Caco-2 (cell line): Measurements from ENCODE around the gene MAB21L3. TPM values are rescaled to one million over a fixed set of nuclear protein-coding genes. Genes with fewer than 3 reads are reported as not detected.

Experiments
- BruUV-seq: library from RNA; stranded (reverse); fragments of 400-500 nt; replicated peaks from 2 replicates; lab custom pipeline; 2021; lab: Mats Ljungman, UMichigan
- CTCF ChIA-PET: fragments of 300-600 bp; sonication (Branson Sonifier 250); formaldehyde crosslinking; loops from one replicate; lab custom pipeline; 2022; ENCODE audit warnings: antibody characterized with exemption; lab: Charles Lee
- POLR2A ChIA-PET: fragments of 300-600 bp; sonication (Branson Sonifier 250); formaldehyde crosslinking; loops from one replicate; lab custom pipeline; 2022; ENCODE audit warnings: antibody characterized with exemption; lab: Charles Lee
- DNase-seq, 2 experiments: peaks; one replicate each; pipeline versions ENCODE4 v3.0.0 to v3.0.0-alpha.2; 2020 to 2022
- H3K27me3 ChIP-seq: replicated peaks from 2 replicates; pipeline ENCODE4 v1.6.0; 2011; ENCODE audit warnings: low read length; ENCODE audit not compliant: control insufficient read depth, insufficient read depth
- H3K36me3 ChIP-seq: 2 replicates; pipeline ENCODE4 v1.5.1; 2011; ENCODE audit warnings: low read length; ENCODE audit not compliant: control insufficient read depth, insufficient read depth
- H3K4me1 ChIP-seq: fragments of 250-450 bp; sonication (Bioruptor Pico); 2 replicates; pipeline ENCODE4 v1.5.1; 2020; ENCODE audit warnings: mild to moderate bottlenecking
- H3K4me3 ChIP-seq: 2 replicates; pipeline ENCODE4 v1.5.1; 2011; ENCODE audit warnings: low read depth, mild to moderate bottlenecking, control low read depth, low read length
- H3K9me3 ChIP-seq: fragments of 250-450 bp; sonication (Bioruptor Pico); 2 replicates; pipeline ENCODE4 v1.5.1; 2020; ENCODE audit warnings: mild to moderate bottlenecking, moderate library complexity
- H3K27ac Mint-ChIP-seq: one replicate; pipeline ENCODE4 v1.8.0; 2022; ENCODE audit warnings: mixed read lengths; ENCODE audit not compliant: unreplicated experiment
- H3K27me3 Mint-ChIP-seq: one replicate; pipeline ENCODE4 v1.8.0; 2022; ENCODE audit warnings: mixed read lengths; ENCODE audit not compliant: insufficient read depth, unreplicated experiment
- H3K36me3 Mint-ChIP-seq: one replicate; pipeline ENCODE4 v1.8.0; 2022; ENCODE audit warnings: mild to moderate bottlenecking, mixed read lengths; ENCODE audit not compliant: insufficient read depth, unreplicated experiment
- H3K4me1 Mint-ChIP-seq: one replicate; pipeline ENCODE4 v1.8.0; 2022; ENCODE audit warnings: low read depth, mixed read lengths; ENCODE audit not compliant: unreplicated experiment
- H3K4me3 Mint-ChIP-seq: one replicate; pipeline ENCODE4 v1.8.0; 2022; ENCODE audit warnings: mild to moderate bottlenecking, moderate library complexity, mixed read lengths; ENCODE audit not compliant: unreplicated experiment
- H3K9me3 Mint-ChIP-seq: one replicate; pipeline ENCODE4 v1.8.0; 2022; ENCODE audit warnings: mixed read lengths; ENCODE audit not compliant: unreplicated experiment
- intact Hi-C: fragments of 100-400 bp; cut with micrococcal nuclease; formaldehyde crosslinking; loops from one replicate; pipeline ENCODE4 v1.10.0; 2022; ENCODE audit not compliant: unreplicated experiment
- total RNA-seq: library from RNA; stranded (reverse); gene quantifications from 2 replicates; pipeline ENCODE4 v1.2.3, GENCODE V29; 2022
- TF ChIP-seq, protein P1 (sequence below), 2 experiments: fragments of 200-600 bp in 1 of 2; IDR thresholded peaks; 1 replicate in 1 of 2; 2 replicates in 1 of 2; pipeline versions ENCODE4 v1.5.1 to v1.8.0; 2011 to 2022; ENCODE audit warnings: antibody characterized with exemption in 1 of 2, control low read depth in 1 of 2, inconsistent platforms in 1 of 2, low read depth in 1 of 2, low read length in 1 of 2, mild to moderate bottlenecking in 1 of 2, moderate library complexity in 1 of 2; ENCODE audit not compliant: insufficient read depth in 1 of 2, severe bottlenecking in 1 of 2, unreplicated experiment in 1 of 2

Gene MAB21L3
- total RNA-seq, 1 experiment from 2014 or later = 0.66 TPM

DNA sequence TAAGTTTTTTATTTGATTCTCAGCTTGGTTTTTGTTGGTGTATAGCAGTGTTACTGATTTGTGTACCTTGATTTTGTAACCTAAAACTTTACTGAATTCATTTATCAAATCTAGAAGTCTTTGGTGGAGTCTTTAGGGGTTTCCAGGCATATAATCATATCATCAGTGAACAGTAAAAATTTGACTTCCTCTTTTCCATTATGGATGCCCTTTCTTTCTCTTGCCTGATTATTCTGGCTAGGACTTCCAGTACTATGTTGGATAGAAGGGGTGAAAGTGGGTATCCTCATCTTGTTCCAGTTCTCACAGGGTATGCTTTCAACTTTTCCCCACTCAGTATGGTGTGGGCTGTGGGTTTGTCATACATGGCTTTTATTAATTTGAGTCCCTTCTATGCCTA, 23.6 kb upstream of the MAB21L3 start:
- TF ChIP-seq, protein P1, sequence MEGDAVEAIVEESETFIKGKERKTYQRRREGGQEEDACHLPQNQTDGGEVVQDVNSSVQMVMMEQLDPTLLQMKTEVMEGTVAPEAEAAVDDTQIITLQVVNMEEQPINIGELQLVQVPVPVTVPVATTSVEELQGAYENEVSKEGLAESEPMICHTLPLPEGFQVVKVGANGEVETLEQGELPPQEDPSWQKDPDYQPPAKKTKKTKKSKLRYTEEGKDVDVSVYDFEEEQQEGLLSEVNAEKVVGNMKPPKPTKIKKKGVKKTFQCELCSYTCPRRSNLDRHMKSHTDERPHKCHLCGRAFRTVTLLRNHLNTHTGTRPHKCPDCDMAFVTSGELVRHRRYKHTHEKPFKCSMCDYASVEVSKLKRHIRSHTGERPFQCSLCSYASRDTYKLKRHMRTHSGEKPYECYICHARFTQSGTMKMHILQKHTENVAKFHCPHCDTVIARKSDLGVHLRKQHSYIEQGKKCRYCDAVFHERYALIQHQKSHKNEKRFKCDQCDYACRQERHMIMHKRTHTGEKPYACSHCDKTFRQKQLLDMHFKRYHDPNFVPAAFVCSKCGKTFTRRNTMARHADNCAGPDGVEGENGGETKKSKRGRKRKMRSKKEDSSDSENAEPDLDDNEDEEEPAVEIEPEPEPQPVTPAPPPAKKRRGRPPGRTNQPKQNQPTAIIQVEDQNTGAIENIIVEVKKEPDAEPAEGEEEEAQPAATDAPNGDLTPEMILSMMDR (IDR thresholded peaks at IDR 0.05; ENCODE audit: insufficient read depth in 1 of 2, low read depth in 1 of 2, low read length in 1 of 2, severe bottlenecking in 1 of 2, unreplicated experiment in 1 of 2) = no peak
- DNase-seq = no peak
- no TSS peak for BruUV-seq
- Histone ChIP-seq H3K4me1 (no peaks in the 10 kb centered on the region), H3K9me3 (no peaks in the 10 kb centered on the region), H3K4me3 (no peak overlapping the region), H3K36me3 (no peaks in the 10 kb centered on the region), H3K27me3 (no peaks in the 10 kb centered on the region)
- Mint-ChIP-seq H3K27me3 (no peaks in the 10 kb centered on the region), H3K36me3 (no peaks in the 10 kb centered on the region), H3K27ac (no peak overlapping the region), H3K9me3 (peaks cover 23% of the 10 kb centered on the region), H3K4me3 (no peak overlapping the region), H3K4me1 (no peaks in the 10 kb centered on the region)
- ChIA-PET POLR2A (interaction anchor here (0.6 kb wide), 1 partner anchor 132 kb away, joined by 4 read pairs; no protein-coding TSS in a partner anchor), CTCF (no interaction called here)
- intact Hi-C loops = no loop called here

DNA sequence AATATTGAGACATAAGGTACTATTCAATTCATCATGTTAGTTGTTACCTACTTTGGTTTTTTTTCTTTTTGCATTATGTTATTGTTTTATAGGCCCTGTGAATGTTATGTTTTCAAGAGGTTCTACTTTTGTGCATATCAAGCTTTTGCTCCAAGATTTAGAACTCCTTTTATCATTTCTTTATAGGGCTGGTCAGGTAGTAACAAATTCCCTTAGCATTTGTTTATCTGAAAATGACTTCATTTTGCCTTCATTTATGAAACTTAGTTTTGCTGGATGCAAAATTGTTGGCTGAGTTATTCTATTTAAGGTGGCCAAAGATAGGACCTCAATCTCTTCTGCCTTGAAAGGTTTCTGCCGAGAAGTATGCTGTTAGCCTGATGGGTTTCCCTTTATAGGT, 21.3 kb upstream of the MAB21L3 start:
- CTCF ChIA-PET = no interaction called here
- peaks cover 23% of the 10 kb centered on the region for H3K9me3 Mint-ChIP-seq
- H3K27me3 ChIP-seq = no peaks in the 10 kb centered on the region
- no peaks in the 10 kb centered on the region for H3K4me1 ChIP-seq
- intact Hi-C loops = no loop called here
- H3K27ac Mint-ChIP-seq = no peak overlapping the region
- H3K36me3 ChIP-seq = no peaks in the 10 kb centered on the region
- no peaks in the 10 kb centered on the region for H3K36me3 Mint-ChIP-seq
- H3K27me3 Mint-ChIP-seq = no peaks in the 10 kb centered on the region
- POLR2A ChIA-PET = no interaction called here
- DNase-seq = no peak
- TF ChIP-seq, protein P1 (IDR thresholded peaks at IDR 0.05; ENCODE audit: insufficient read depth in 1 of 2, low read depth in 1 of 2, low read length in 1 of 2, severe bottlenecking in 1 of 2, unreplicated experiment in 1 of 2) = no peak
- H3K4me3 Mint-ChIP-seq = no peak overlapping the region
- H3K9me3 ChIP-seq = 0 out of 2 replicates have a peak, but pooled peaks cover under 1% of the 10 kb centered on the region
- BruUV-seq = no TSS peak
- no peak overlapping the region for H3K4me3 ChIP-seq
- peaks cover 4% of the 10 kb centered on the region for H3K4me1 Mint-ChIP-seq

DNA sequence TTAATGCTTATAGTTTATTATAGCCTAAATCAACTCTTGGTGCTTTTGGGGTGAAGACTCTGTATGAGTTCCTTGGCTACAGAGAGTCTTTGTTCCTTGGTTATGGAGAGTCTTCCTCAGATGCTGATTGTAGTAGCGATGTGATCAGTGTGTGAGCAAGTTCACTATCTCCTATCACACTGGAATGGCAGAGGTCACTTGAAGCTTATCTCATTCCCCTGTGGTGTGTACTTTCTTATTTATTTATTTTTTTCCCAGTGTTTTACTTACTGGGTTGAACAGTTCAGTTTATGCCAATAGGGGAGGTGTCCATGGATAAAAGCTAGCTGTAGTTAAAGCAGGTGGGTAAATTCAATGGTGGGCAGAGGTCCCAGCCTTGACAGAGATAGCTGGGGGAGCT, 20.1 kb upstream of the MAB21L3 start:
- no peak overlapping the region for H3K4me3 Mint-ChIP-seq
- no peaks in the 10 kb centered on the region for H3K27me3 ChIP-seq
- POLR2A ChIA-PET = no interaction called here
- H3K36me3 Mint-ChIP-seq = no peaks in the 10 kb centered on the region
- no peak for DNase-seq
- TF ChIP-seq, protein P1 (IDR thresholded peaks at IDR 0.05; ENCODE audit: insufficient read depth in 1 of 2, low read depth in 1 of 2, low read length in 1 of 2, severe bottlenecking in 1 of 2, unreplicated experiment in 1 of 2) = no peak
- peaks cover 23% of the 10 kb centered on the region for H3K9me3 Mint-ChIP-seq
- H3K36me3 ChIP-seq = no peaks in the 10 kb centered on the region
- H3K27ac Mint-ChIP-seq = no peak overlapping the region
- peaks cover 4% of the 10 kb centered on the region for H3K4me1 Mint-ChIP-seq
- intact Hi-C loops = no loop called here
- no TSS peak for BruUV-seq
- H3K4me1 ChIP-seq = no peaks in the 10 kb centered on the region
- no peaks in the 10 kb centered on the region for H3K27me3 Mint-ChIP-seq
- no peak overlapping the region for H3K4me3 ChIP-seq
- 0 out of 2 replicates have a peak, but pooled peaks cover 8% of the 10 kb centered on the region for H3K9me3 ChIP-seq
- CTCF ChIA-PET = no interaction called here
